ENCODE data around the gene YPEL3.
A peak's percentile ranks its signal among the peaks of the same experiment; 100 is the strongest.

YPEL3 gene, protein sequence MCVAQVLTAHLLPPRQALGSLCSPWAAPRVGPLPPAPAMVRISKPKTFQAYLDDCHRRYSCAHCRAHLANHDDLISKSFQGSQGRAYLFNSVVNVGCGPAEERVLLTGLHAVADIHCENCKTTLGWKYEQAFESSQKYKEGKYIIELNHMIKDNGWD

DNA sequence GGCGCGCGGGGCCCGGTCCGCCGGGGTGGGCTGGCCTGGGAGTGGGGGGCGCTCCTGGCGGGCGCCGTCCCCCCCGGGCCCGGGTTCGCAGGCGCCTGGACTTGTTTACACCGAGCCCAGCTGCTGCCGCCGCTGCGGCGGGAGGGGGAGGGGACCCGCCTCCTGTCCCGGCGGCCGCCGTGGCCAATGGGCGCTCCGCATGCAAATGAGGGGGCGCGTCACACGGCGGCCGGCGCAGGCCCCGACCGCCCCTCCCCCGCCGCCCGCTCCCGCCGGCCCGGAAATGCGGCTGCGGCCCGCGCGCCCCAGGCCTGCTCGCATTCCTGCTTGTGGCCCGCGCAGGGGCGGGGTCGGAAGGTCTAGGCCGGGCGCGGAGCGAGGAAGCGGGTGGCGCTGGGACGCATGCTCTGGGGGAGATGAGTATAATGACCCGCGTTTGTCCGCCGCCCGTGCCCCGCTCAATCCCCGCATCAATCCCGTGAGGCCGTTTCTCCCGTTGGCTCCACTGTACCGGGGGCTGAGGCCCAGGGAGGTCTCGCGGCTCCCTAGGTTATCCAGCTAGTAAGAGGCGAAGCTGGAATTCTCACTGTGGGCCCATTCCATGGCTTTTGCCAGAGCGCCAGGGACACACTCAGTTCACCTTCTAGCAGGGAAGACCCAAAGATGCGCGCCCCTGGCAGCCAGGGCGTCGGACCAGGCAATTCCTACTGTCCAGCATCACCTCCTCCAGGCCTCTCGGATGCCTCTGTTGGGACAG is at the start of gene YPEL3:
TSS of gene YPEL3 (minus strand) at position 109 of the 757 bp plus-strand sequence. CDS start 731 bp downstream, outside the sequence.
- H3K27ac ChIP-seq = peak within 1 kb of the TSS; percentile 73
- TF ChIP-seq, protein P1, sequence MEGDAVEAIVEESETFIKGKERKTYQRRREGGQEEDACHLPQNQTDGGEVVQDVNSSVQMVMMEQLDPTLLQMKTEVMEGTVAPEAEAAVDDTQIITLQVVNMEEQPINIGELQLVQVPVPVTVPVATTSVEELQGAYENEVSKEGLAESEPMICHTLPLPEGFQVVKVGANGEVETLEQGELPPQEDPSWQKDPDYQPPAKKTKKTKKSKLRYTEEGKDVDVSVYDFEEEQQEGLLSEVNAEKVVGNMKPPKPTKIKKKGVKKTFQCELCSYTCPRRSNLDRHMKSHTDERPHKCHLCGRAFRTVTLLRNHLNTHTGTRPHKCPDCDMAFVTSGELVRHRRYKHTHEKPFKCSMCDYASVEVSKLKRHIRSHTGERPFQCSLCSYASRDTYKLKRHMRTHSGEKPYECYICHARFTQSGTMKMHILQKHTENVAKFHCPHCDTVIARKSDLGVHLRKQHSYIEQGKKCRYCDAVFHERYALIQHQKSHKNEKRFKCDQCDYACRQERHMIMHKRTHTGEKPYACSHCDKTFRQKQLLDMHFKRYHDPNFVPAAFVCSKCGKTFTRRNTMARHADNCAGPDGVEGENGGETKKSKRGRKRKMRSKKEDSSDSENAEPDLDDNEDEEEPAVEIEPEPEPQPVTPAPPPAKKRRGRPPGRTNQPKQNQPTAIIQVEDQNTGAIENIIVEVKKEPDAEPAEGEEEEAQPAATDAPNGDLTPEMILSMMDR (conservative IDR thresholded peaks at IDR 0.05) = no peak

DNA sequence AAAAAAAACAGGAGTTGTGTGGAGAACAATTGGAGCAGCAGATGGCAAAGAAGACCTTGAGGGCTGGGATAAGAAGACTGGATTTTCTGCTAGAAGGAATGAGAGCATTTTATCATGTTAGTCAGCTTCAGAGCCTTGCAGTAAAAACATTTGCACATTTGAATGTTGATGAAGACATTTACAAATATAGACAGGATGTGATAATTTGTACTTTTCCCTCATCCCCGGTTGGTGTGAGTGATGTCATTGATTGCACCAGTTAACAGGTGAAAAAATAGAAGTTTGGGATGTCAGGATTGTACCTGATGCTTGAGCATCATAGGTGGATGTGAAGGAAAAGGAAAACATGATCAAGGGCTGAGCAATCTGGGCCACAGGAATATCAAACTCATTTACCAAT is 49.6 kb upstream of the YPEL3 start:
- H3K27ac ChIP-seq = no peak overlapping the region
- TF ChIP-seq, protein P1 (conservative IDR thresholded peaks at IDR 0.05) = no peak

DNA sequence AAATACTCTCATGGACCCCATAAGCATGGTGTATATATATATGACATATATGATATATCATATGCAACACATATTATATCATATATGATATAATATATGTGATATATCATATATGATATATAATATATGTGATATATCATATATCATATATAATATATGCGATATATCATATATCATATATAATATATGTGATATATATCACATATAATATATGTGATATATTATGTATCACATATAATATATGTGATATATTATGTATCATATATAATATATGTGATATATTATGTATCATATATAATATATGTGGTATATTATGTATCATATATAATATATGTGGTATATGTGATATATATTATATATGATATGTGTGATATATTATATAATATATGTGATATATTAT is 48.9 kb upstream of the YPEL3 start:
- H3K27ac ChIP-seq = no peak overlapping the region
- TF ChIP-seq, protein P1 (conservative IDR thresholded peaks at IDR 0.05) = no peak

DNA sequence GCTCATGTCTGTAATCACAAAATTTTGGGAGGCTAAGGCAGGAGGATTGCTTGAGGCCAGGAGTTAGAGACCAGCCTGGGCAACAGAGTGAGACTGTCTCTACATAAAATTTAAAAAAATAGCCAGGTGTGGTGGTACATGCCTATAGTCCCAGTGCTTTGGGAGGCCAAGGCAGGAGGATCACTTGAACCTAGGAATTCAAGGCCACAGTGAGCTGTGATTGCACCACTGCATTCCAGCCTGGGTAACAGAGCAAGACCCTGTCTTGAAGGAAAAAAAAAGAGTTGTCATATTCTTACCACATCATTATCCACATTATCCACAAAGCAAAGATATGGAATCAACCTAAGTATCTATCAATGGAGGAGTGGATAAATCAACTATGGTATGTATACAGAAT is 48.0 kb upstream of the YPEL3 start:
- H3K27ac ChIP-seq = no peak overlapping the region
- TF ChIP-seq, protein P1 (conservative IDR thresholded peaks at IDR 0.05) = no peak

DNA sequence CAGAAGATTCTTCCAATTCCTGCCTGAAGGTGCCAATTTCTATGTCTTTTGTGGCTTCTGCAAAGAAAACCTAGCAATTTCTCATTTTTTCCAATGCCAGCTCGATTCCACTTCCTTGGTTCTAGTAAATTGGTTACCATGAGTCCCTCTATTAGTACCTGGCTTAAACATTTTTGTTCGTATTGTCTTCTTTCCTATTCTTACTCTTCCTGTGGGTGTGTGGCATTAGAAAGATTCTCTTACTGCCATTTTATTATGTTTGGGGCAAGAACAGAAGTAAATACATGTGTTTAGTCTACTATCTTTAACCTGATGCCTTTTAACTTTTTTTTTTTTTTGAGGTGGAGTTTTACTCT is 47.3 kb upstream of the YPEL3 start:
- H3K27ac ChIP-seq = no peak overlapping the region
- TF ChIP-seq, protein P1 (conservative IDR thresholded peaks at IDR 0.05) = no peak

DNA sequence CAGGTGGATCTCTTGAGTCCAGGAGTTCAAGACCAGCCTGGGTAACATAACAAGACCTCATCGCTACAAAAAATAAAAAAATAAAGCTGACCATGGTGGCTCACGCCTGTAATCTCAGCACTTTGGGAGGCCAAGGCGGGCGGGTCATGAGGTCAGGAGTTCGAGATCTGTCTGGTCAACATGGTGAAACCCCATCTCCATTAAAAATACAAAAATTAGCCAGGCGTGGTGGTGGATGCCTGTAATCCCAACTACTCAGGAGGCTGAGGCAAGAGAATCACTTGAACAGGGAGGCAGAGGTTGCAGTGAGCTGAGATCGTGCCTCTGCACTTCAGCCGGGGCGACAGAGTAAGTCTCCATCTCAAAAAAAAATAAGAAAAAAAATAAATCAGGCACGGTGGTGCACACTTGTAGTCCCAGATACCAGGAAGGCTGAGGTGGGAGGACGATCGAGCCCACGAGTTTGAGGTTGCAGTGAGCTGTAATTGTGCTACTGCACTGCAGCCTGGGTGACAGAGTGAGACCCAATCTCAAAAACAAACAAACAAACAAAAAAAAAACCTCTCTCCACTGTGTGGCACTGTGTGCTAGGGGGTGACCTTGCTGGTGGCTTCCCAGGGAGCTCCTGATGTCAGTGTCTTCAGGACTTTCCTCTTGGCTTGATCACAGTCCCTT is 46.8 kb upstream of the YPEL3 start:
- no peak overlapping the region for H3K27ac ChIP-seq
- TF ChIP-seq, protein P1 (conservative IDR thresholded peaks at IDR 0.05) = no peak

DNA sequence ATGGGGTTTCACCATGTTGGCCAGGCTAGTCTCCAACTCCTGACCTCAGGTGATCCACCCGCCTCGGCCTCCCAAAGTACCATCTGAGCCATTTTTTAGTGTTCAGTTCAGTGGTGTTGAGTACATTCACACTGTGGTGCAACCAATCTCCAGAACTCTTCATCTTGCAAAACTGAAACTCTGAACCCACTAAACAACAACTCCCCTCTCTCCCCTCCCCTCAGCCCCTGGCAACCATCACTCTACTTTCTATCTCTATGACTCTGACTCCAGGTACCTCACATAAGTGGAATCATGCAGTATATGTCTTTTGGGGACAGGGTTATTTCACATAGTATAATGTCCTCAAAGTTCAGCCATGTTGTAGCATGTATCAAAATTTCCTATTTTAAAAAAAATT is 45.7 kb upstream of the YPEL3 start:
- H3K27ac ChIP-seq = no peak overlapping the region
- TF ChIP-seq, protein P1 (conservative IDR thresholded peaks at IDR 0.05) = no peak

All from VCaP (cell line).